HG02973 (cell line): ENCODE measurements around the gene TMBIM1.
"Not testable (repeated sequence)": the region's sequence is repeated elsewhere in the genome, so short reads cannot be mapped to it uniquely, and the experiment has no call there.

Experiments
- ATAC-seq: cut with Tn5 transposase; IDR thresholded peaks from one replicate; pipeline ENCODE4 v1.9.1; 2021; ENCODE audit warnings: moderate library complexity; ENCODE audit not compliant: unreplicated experiment

Gene TMBIM1

GRCh38 chr2:218319813-218320365 lies 27.6 kb upstream of the TMBIM1 start:
- ATAC-seq = no peak

DNA sequence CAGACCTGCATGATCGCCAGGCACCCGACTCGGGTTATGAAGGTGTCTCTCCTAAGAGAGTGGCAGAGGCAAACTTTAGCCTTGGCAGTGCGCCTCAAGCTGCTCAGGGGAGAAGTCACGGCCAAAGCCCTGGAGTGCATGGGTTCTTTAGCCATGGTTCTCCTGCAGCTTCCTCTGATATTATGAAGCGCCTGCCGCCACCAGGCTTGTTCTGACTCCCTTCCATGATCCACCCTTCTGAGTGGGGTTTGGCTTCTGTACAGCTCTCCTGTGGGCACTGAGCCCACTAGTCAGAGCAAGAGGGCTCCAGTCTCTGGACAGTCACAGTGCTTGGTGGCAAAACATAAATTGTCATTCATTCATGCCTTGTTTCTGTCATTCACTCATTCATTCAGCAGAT lies 25.9 kb upstream of the TMBIM1 start:
- no peak for ATAC-seq

- no peak for ATAC-seq
Observed at GRCh38 chr2:218317835-218318234, 25.5 kb upstream of the TMBIM1 start.

- ATAC-seq = no peak
Observed at GRCh38 chr2:218317303-218317630, 25.0 kb upstream of the TMBIM1 start.

DNA sequence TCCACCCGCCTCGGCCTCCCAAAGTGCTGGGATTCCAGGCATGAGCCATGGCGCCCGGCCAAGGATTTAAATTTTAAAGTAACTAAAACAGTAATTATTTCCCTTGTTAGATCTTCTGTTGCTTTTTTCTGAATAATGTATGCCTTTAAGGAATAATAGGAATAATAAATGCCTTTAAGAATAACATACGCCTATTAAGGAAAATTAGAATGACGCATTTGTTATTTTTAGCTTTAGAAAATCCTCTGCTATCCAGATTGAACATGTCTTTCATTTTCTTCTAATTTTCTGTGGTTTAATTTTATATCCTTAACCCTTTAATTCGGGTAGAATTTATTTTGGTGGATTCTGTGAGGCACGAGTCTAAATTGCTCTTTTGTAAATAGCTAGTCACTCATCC lies 23.1 kb upstream of the TMBIM1 start:
- ATAC-seq = no peak

DNA sequence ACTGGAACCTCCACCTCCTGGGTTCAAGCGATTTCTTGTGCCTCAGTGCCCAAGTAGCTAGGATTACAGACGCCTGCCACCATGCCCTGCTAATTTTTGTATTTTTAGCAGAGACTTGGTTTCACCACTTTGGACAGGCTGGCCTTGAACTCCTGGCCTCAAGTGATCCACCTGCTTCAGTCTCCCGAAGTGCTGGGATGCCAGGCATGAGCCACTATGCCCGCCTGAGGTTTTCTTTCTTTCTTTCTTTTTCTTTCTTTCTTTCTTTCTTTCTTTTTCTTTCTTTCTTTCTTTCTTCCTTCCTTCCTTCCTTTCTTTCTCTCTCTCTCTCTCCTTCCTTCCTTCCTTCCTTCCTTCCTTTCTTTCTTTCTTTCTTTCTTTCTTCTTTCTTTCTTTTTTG lies 22.5 kb upstream of the TMBIM1 start:
- not testable (repeated sequence) for ATAC-seq

- no peak for ATAC-seq
Observed at GRCh38 chr2:218313356-218313755, 21.1 kb upstream of the TMBIM1 start.

- ATAC-seq = no peak
Observed at GRCh38 chr2:218312267-218312756, 20.0 kb upstream of the TMBIM1 start.

DNA sequence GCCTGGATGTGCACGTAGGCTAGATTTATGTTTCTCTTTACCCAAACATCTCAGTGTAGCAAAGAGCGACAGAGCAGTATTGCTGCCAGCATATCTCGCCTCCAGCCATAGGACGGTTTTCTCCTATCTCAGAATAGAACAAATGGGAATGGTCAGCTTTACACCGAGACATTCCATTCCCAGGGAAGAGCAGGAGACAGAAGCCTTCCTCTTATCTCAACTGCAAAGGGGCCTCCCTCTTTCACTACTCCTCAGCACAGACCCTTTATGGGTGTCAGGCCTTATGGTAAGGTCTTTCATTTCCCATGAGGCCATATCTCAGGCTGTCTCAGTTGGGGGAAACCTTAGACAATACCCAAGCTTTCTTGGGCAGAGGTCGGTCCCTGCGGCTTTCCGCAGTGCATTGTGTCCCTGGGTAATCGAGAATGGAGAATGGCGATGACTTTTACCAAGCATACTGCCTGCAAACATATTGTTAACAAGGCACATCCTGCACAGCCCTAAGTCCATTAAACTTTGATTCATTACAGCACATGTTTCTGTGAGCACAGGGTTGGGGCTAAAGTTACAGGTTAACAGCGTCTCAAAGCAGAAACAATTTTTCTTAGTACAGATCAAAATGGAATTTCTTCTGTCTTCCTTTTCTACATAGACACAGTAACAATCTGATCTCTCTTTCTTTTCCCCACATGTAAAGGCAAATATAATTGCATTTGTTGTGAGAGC lies 19.4 kb upstream of the TMBIM1 start:
- ATAC-seq = not testable (repeated sequence)

DNA sequence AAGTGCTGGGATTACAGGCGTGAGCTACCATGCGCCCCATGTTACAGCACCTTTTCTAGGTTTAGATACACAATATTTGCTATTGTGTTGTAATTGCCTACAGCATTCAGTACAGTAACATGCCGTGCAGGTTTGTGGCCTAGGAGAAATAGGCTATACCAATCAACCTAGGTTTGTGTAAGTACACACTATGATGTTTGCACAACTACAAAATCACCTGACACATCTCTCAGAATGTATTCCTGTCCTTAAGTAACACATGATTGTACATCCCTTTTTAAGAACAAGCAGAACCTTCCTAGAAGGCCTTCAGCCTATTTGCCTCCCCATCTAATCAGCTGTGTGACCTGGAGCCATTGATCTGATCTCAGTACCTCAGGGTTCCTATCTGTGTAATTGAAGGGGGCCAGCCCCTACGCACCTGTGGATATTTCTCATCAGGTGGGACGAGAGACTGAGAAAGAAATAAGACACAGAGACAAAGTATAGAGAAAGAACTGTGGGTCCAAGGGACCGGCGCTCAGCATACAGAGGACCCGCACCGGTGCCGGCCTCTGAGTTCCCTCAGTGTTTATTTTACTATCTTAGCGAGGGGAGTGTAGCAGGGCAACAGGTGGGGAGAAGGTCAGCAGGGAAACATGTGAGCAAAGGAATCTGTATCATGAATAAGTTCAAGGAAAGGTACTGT lies 18.7 kb upstream of the TMBIM1 start:
- no peak for ATAC-seq

DNA sequence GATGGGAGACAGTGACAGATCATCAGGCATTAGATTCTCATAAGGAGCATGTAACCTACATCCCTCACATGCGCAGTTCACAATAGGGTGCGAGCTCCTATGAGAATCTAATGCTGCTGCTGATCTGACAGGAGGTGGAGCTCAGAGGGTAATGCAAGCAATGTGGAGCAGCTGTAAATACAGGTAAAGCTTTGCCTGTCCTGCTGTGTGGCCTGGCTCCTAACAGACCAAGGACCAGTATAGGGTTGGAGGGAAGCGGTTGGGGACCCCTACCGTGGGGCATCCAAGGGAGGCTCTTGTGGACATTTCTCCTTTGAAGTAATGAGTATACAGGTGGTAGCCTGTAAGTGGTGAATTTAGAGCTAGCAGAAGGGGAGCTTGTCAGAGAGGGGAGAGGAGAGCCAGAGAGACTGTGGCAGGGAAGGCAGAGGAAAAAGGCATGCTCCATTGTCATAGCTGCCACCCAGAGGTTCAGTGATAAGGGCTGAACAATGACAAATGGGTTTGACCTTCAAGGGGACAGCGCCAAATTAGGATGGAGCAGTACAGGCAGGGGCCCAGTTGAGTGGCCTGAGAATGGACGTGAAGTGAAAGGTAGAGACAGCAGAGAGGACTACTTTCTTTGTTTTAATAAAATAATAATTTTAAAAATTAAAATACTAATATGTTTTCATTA lies 15.2 kb upstream of the TMBIM1 start:
- ATAC-seq = no peak

GRCh38 chr2:218306184-218306920 lies 14.0 kb upstream of the TMBIM1 start:
- no peak for ATAC-seq

- no peak for ATAC-seq
Observed at GRCh38 chr2:218305383-218305782, 13.1 kb upstream of the TMBIM1 start.

- peak; percentile 84 for ATAC-seq
Observed at GRCh38 chr2:218301176-218301819, 9.0 kb upstream of the TMBIM1 start.

- no peak for ATAC-seq
Observed at GRCh38 chr2:218300141-218300540, 7.8 kb upstream of the TMBIM1 start.

DNA sequence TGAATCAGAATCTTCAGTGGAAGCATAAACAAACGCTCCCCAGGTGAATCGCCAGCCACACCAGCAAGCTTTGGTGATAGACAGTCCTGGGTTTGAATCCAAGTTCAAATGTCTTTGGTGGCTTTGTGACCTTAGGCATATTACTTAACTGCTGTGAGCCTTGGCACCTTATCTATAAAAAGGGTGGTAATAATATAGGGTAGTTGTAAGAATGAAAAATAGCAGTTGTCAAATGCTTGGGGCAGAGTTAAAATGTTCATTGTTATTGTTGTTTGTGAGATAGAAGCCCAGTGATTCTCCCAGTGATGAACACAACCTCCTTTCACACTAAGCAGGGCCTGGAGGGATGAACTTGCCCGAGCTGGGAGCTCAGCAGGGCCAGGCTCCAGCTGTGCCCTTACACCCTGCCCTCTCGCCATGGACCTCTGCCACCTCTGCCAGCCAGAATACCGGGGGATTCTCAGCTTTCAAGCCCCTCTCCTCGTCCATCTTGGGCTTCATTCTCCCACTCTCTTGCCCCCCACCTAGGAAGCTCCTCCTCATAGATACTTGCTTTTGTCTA lies 6.1 kb upstream of the TMBIM1 start:
- no peak for ATAC-seq

DNA sequence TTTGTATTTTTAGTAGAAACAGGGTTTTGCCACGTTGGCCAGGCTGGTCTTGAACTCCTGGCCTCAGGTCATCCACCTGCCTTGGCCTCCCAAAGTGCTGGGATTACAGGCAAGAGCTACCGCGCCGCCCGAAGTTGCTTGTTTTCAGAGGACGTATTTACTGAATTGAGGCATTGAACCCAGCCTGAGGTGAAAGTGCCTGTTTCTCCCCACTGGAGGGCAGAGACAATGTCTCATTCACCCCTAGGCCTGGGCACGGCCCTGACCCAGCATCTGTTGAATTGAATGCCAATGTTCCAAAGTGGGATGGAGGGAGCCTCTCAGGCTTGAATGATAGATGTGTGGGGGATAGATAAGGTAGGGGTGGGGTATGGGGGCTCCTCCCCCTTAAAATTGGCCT lies 4.5 kb upstream of the TMBIM1 start:
- ATAC-seq = no peak

DNA sequence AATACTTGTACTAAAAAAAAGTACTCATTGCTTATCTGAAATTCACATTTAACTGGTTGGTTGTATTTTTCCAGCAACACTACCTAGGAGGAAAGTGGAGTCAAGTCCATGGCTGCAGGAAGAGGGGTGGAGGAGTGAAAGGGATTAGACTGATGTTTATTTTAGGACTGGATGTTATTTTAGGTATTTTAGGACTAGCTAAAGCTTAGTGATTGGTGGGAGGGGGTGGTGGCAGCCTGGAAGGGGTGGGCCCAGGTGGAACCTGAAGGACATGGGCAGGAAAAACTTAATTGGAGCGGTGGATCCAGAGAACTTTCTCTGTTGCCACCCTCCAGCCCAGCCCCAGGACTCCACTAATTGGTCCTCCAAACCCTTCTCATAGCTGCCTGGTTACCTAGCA lies 3.9 kb upstream of the TMBIM1 start:
- ATAC-seq = no peak

DNA sequence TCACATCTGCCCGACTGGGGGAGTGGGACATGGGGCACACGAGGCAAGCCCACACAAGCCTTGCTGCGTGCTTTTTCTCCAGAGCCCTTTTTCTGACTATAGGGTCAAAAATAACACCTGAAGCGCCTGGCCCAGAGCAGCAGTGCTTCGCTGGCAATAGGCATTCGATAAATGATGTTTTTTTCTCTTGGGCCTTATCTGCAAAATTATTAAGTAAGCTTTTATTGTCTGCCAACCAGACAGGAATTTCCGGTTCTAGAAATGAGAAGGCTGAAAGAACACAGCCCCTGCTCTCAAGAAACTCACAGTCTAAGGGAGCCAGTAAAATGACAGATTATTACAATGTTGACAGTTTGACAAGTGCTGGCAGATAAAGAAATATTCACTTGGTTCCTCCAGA lies 2.7 kb upstream of the TMBIM1 start:
- ATAC-seq = no peak

DNA sequence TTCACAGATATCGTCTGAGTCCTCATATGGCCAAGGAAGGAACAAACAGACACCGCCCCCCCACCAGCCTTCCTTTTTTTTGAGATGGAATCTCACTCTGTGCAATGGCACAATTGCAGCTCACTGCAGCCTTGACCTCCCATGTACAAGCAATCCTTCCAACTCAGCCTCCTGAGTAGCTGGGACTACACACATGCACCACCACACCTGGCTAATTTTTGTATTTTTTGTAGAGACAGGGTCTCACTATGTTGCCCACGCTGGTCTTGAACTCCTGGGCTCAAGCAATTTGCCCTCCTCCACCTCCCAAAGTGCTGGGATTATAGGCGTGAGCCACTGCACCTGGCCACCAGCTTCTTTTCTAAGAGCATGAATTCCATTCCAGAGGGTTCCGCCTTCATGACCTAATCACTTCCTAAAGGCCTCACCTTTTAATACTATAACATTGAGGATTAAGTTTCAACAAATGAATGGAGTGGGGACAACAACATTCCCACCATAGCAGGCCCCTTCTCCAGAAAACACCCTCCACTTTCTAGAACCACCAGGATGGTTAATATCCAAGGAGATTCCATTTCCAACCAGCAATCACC lies 2.2 kb upstream of the TMBIM1 start:
- no peak for ATAC-seq
